Astrocyte (in vitro differentiated cells and primary cell): Measurements from ENCODE around the gene LHPP. TPM values are rescaled to one million over a fixed set of nuclear protein-coding genes. Genes with fewer than 3 reads are reported as not detected.

Experiments
- DNase-seq: peaks from one replicate; pipeline ENCODE4 v3.0.0-alpha.2; 2010; ENCODE audit warnings: low read depth
- FAIRE-seq: peaks from 2 replicates; lab custom pipeline; 2011; peaks lifted over from hg19 to GRCh38; lab: Jason Lieb, UNC
- H2AFZ ChIP-seq: 2 replicates; pipeline ENCODE4 v1.6.0; 2012; ENCODE audit warnings: low read depth, low read length, inconsistent platforms
- H3K27ac ChIP-seq: 2 replicates; pipeline ENCODE4 v1.5.1; 2011; ENCODE audit warnings: low read depth, low read length, inconsistent platforms
- H3K27me3 ChIP-seq: 2 replicates; pipeline ENCODE4 v1.6.0; 2011; ENCODE audit warnings: low read length, inconsistent platforms; ENCODE audit not compliant: insufficient read depth
- H3K36me3 ChIP-seq: 2 replicates; pipeline ENCODE4 v1.5.1; 2011; ENCODE audit warnings: low read length, inconsistent platforms; ENCODE audit not compliant: insufficient read depth
- H3K4me1 ChIP-seq: 2 replicates; pipeline ENCODE4 v1.5.1; 2011; ENCODE audit warnings: low read length, inconsistent platforms; ENCODE audit not compliant: insufficient read depth
- H3K4me2 ChIP-seq: 2 replicates; pipeline ENCODE4 v1.6.0; 2012; ENCODE audit warnings: low read length, inconsistent platforms
- H3K4me3 ChIP-seq: 2 replicates; pipeline ENCODE4 v1.5.1; 2011; ENCODE audit warnings: low read depth, mild to moderate bottlenecking, low read length, inconsistent platforms; ENCODE audit not compliant: insufficient read depth
- H3K79me2 ChIP-seq: 2 replicates; pipeline ENCODE4 v1.6.0; 2012; ENCODE audit warnings: mild to moderate bottlenecking, low read length, inconsistent platforms; ENCODE audit not compliant: insufficient read depth
- H3K9ac ChIP-seq: 2 replicates; pipeline ENCODE4 v1.6.0; 2012; ENCODE audit warnings: mild to moderate bottlenecking, low read length, inconsistent platforms
- H3K9me3 ChIP-seq: 2 replicates; pipeline ENCODE4 v1.5.1; 2012; ENCODE audit warnings: low read depth, mild to moderate bottlenecking, low read length, inconsistent platforms; ENCODE audit not compliant: insufficient read depth
- H4K20me1 ChIP-seq: 2 replicates; pipeline ENCODE4 v1.6.0; 2012; ENCODE audit warnings: low read length, inconsistent platforms; ENCODE audit not compliant: insufficient read depth
- H3K27ac Mint-ChIP-seq: one replicate; pipeline ENCODE4 v1.8.0; 2021; ENCODE audit warnings: mild to moderate bottlenecking, mixed read lengths; ENCODE audit not compliant: unreplicated experiment
- H3K27me3 Mint-ChIP-seq: one replicate; pipeline ENCODE4 v1.8.0; 2021; ENCODE audit warnings: low read depth, mixed read lengths; ENCODE audit not compliant: unreplicated experiment
- H3K36me3 Mint-ChIP-seq: one replicate; pipeline ENCODE4 v1.8.0; 2021; ENCODE audit warnings: low read depth, mixed read lengths; ENCODE audit not compliant: unreplicated experiment
- H3K4me1 Mint-ChIP-seq: one replicate; pipeline ENCODE4 v1.8.0; 2021; ENCODE audit warnings: low read depth, mixed read lengths; ENCODE audit not compliant: unreplicated experiment
- H3K4me3 Mint-ChIP-seq: one replicate; pipeline ENCODE4 v1.8.0; 2021; ENCODE audit warnings: mild to moderate bottlenecking, moderate library complexity, mixed read lengths; ENCODE audit not compliant: unreplicated experiment
- H3K9me3 Mint-ChIP-seq: one replicate; pipeline ENCODE4 v1.8.0; 2021; ENCODE audit warnings: mild to moderate bottlenecking, mixed read lengths; ENCODE audit not compliant: unreplicated experiment
- EZH2 ChIP-seq: IDR thresholded peaks from 2 replicates; pipeline ENCODE4 v1.6.1; 2012; ENCODE audit warnings: mild to moderate bottlenecking, low read length, inconsistent platforms; ENCODE audit not compliant: insufficient read depth
- total RNA-seq: library from RNA; stranded (reverse); gene quantifications from 2 replicates; pipeline ENCODE4 v1.2.1, GENCODE V29; 2021
- TF ChIP-seq, protein P1 (sequence below): IDR thresholded peaks from 2 replicates; pipeline ENCODE4 v1.5.1; 2011; ENCODE audit warnings: low read depth, mild to moderate bottlenecking, inconsistent platforms, low read length, moderate library complexity; ENCODE audit not compliant: insufficient read depth

The LHPP gene
- total RNA-seq, 1 donor from 2014 or later: 6.9 TPM

DNA sequence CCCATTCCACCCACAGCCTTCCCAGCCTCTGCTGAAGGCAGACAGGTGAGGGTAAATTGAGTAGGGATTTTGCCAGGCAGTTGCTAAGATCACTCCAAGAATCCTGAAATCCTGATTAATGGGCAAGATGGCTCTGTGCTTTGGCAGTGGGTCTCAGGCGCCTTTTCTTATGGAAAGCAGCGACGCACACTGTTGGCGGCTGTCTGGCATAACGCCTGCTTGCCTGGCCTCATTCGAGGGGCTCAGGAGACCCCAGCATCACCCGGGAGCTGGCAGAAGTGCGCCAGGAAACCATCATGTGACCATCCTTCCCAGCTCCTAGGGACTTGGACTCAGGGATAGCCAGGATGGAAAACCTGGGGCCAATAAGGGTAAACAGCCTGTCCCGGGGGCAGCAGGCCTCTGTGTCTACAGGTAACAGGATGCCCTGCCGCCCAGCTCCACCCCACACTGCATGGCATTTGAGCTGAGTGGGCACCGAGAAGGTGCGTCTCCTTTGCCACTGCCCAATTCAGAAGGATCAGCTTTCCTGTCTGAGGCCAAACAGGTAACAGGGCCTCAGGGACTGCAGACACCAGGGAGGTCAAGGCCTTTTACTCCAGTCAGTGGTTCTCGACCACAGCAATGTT, 184.0 kb downstream of the LHPP start:
- H3K27ac Mint-ChIP-seq: no peak overlapping the region
- Histone ChIP-seq H3K27me3 (no peaks in the 10 kb centered on the region), H3K79me2 (peaks cover 12% of the 10 kb centered on the region), H3K36me3 (no peaks in the 10 kb centered on the region), H3K4me2 (no peak overlapping the region), H4K20me1 (peaks cover 65% of the 10 kb centered on the region), H3K9ac (no peak overlapping the region), H2AFZ (no peak overlapping the region), H3K9me3 (no peaks in the 10 kb centered on the region), H3K4me1 (peaks cover 39% of the 10 kb centered on the region), H3K27ac (no peak overlapping the region), H3K4me3 (no peak overlapping the region)
- no peaks in the 10 kb centered on the region for H3K9me3 Mint-ChIP-seq
- H3K27me3 Mint-ChIP-seq: peaks cover 3% of the 10 kb centered on the region
- no peak overlapping the region for H3K4me3 Mint-ChIP-seq
- H3K4me1 Mint-ChIP-seq: peaks cover 43% of the 10 kb centered on the region
- TF ChIP-seq EZH2: no peak
- TF ChIP-seq, protein P1, sequence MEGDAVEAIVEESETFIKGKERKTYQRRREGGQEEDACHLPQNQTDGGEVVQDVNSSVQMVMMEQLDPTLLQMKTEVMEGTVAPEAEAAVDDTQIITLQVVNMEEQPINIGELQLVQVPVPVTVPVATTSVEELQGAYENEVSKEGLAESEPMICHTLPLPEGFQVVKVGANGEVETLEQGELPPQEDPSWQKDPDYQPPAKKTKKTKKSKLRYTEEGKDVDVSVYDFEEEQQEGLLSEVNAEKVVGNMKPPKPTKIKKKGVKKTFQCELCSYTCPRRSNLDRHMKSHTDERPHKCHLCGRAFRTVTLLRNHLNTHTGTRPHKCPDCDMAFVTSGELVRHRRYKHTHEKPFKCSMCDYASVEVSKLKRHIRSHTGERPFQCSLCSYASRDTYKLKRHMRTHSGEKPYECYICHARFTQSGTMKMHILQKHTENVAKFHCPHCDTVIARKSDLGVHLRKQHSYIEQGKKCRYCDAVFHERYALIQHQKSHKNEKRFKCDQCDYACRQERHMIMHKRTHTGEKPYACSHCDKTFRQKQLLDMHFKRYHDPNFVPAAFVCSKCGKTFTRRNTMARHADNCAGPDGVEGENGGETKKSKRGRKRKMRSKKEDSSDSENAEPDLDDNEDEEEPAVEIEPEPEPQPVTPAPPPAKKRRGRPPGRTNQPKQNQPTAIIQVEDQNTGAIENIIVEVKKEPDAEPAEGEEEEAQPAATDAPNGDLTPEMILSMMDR: no peak
- peaks cover 10% of the 10 kb centered on the region for H3K36me3 Mint-ChIP-seq
- FAIRE-seq: no peak
- DNase-seq: no peak

DNA sequence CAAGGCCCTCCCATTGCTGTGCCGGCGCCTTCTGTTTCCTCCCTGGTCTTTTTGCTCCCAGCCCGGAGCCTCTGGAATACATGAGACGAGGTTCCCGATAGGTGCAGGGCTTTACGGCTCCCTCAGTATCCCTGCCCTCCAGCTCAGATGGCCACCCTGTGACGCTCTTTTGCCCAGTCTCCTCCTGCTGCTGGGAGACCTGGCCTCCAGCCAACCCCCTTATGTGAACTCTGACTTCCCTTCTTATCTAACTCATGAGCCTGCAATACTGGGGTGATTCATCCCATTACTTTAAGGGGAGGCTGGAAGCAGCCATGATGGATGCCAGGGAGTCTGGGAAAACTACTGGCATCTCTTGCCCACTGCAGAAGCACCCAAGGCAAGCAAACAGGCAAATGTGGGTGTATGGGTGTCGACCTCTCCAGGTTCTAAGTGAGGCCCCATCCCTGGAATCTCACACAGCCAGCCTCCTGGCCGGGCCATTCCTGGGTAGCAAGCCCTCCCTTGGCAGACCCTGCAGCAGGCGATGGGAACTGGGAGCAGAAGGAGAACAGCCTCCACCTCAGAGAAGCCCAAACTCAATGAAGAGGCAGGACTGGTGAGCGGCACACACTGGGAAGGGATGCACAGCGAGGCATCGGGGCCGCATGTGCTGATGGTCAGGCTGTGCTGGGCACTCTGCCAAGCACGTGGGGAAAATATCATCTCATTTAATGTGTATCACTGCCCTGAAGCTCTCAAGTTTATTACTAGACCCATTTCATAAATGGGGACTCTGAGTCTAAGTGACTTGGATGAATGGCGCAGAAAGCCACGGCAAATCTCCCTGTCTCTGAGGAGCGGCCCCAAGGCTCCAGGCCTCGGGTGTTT, 185.1 kb downstream of the LHPP start:
- Histone ChIP-seq H2AFZ (peak overlapping the region; percentile 3), H3K4me1 (peaks cover 40% of the 10 kb centered on the region), H4K20me1 (peaks cover 58% of the 10 kb centered on the region), H3K27me3 (no peaks in the 10 kb centered on the region), H3K36me3 (no peaks in the 10 kb centered on the region), H3K4me2 (peak overlapping the region; percentile 13), H3K4me3 (no peak overlapping the region), H3K27ac (no peak overlapping the region), H3K9ac (no peak overlapping the region), H3K79me2 (peaks cover 12% of the 10 kb centered on the region), H3K9me3 (no peaks in the 10 kb centered on the region)
- Mint-ChIP-seq H3K27ac (no peak overlapping the region), H3K4me3 (no peak overlapping the region), H3K9me3 (no peaks in the 10 kb centered on the region), H3K4me1 (peaks cover 38% of the 10 kb centered on the region), H3K36me3 (peaks cover 10% of the 10 kb centered on the region), H3K27me3 (peaks cover 3% of the 10 kb centered on the region)
- TF ChIP-seq, protein P1: no peak
- TF ChIP-seq EZH2: no peak
- no peak for FAIRE-seq
- peak; percentile 83 for DNase-seq
